Stimulated activated CD8-positive, alpha-beta memory T cell treated with anti-CD3 and anti-CD28 coated beads, Interleukin-15, amount 100 ng/mL, for 24 hours (primary cell): Measurements from ENCODE around the gene MMP11.
A peak's percentile ranks its signal among the peaks of the same experiment; 100 is the strongest.

Source experiments
- DNase-seq: peaks from one replicate; pipeline ENCODE4 v3.0.0-alpha.2; 2020; ENCODE audit warnings: low read depth

MMP11 gene

GRCh38 chr22:23760056-23760455 is 12.6 kb upstream of the MMP11 start:
- no peak for DNase-seq

DNA sequence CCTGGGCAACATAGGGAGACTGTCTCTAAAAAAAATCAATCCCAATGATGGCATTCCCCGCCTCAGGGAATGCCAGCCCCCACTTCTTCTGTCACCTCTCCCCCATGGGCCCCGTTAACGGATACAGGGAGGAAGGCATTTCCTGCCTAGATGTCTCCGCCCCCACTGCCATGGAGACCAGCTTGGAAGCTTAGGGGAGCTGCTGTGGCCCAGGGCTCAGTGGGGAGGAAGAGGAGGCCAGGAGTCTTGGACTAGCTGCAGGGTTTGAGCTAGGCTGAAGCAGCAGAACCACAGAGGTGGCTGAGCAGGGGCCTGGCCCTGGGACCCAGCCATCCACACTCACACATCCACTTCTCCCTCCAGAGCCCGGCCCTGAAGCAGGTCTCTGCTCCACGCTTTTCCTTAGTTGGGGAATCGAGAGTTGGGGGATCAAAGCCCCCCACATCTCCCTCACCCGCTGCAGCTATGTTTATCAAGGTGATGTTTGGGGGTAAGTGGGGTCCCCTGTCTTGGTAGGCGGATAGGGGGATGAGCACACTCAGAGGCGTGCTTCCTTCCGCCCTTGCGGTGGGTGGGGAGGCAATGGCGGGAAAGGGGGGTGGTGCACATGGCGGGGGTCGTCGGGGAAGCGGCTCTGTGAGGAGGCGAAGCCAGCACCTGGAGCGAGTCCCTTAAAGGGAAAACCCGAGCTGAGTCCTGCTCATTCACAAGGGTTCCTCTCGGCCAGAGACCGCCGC is 9.6 kb upstream of the MMP11 start, which contains the start of gene C22orf15:
Gene C22orf15, plus strand, starts transcription at position 149 of the 737 bp plus-strand sequence. Its CDS starts 317 bp downstream, at position 466.
- no peak for DNase-seq

DNA sequence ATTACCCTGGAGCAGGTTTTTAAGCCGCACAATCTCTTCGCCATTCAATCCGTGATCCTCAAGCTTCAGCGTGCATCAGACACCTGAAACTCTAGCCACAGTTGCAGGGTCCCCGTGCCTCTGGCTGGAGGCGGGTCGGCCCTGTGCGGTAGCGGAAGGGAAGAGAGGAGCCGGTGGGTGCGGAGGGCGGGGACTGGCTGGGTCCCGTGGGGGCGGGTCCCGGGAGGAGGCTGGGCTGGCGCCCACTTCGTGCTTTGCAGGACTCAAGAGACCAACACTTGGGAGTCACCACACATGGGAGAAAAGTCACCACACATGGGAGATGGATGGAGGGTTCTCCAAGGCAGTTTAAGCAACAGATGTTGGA is 9.1 kb upstream of the MMP11 start:
- no peak for DNase-seq

GRCh38 chr22:23763954-23764353 is 8.7 kb upstream of the MMP11 start:
- DNase-seq = no peak

DNA sequence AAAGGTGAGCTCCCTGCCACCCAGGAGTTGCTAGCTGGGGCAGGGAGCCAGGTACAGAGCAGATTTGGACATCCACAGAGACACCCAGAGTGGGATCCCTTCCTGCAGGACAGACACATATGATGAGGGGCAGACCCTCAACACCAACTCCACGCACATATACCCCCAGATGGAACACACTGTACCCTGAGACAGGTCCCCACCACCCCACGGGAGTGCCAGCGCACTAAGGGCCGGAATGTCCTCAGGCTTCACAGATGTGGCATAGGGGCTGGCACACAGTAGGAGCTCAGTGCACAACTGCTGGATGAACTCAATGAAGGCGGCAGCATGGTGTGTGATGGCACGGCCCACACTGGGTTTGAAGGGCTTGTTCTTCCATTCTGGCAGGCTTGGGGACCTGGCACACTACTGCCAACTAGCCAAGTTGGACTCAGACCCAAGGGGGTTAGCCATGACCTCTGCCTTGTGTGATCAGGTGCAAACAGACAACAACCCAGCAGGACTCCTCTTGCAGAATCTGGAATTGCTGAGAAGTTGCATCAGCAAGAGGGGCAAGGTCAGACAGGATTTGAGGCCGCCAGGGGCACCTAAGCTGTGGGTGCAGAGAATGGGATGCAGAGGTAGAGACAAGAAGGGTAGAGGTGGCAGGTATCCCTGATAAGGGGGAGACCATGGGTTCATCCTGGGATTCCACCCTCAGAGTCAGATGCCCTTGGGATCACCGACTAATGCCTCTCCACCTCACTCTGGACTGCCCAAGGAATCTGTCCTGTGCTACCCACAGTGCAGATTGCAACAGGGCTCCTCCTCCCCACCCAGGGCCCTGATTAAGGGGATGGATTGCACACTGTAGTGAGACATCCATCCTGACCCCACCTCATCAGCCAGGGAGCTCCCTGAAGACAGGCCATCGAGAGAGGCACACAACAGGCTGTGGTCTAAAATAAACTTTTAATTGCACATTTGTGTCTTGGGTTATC is 7.5 kb upstream of the MMP11 start:
- DNase-seq = no peak

DNA sequence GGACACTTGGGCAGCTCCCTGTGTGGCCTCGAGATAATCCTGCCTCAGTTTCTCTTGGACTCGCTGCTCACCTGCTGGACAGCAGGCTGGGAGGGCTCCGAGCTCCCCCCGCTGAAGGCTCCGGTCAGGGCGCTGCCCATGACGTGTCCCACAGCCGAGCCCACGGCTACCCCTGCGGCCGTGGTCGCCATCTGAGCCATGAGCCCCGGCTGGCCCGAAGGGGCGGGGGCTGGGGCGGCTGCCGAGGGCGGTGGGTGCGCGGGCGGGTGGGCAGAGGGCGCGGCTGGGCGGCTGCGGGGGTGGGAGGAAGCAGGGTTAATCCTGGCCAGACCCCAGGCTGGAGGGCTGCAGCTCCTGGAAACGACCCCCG is 5.4 kb upstream of the MMP11 start:
- no peak for DNase-seq

DNA sequence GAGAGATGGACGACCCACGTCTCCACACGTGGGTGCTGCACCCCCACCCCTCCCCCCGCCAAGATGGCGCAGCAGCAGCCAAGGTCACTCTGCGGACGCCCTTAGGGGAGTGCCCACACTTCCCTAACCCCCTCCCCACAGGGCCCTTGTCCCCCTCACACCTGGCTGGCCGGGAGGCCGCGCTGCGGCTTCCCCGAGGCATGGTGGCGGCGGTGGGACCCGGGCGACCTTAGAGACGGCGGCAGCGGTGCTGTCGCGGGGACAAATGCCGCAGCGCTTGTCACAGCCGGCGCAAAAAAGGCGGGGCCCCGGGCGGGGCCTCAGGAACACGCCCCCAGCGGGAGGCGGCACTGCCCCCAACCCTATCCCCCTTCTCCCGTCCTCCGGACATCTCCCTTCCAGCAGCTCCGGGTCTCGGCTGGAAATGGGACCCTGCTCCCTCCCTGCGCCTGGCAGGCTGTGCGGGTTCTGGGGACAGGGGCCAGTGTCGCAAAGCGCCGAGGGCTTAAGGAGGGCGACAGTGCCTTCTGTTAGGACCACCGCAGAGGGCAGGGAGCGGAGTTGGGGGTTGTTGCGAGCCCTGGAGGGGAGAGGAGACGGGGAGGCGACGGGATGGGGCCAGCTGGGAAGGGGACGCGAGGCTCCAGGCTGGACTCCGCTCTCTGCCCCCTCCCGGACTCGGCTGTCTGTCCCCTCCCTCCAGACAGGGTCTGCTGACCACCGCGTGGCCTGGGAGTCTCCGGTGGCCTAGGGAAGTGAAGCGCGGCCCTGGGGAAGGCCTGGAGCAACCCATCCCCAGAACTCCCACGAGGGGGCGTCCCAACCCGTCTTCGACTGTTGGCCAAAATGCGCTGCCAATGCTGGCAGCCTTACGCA is 4.7 kb upstream of the MMP11 start, which contains the start of gene CHCHD10:
Gene CHCHD10, minus strand, starts transcription at position 300 of the 876 bp plus-strand sequence. Its CDS starts 98 bp downstream, at position 202.
- DNase-seq = peak; percentile 59

DNA sequence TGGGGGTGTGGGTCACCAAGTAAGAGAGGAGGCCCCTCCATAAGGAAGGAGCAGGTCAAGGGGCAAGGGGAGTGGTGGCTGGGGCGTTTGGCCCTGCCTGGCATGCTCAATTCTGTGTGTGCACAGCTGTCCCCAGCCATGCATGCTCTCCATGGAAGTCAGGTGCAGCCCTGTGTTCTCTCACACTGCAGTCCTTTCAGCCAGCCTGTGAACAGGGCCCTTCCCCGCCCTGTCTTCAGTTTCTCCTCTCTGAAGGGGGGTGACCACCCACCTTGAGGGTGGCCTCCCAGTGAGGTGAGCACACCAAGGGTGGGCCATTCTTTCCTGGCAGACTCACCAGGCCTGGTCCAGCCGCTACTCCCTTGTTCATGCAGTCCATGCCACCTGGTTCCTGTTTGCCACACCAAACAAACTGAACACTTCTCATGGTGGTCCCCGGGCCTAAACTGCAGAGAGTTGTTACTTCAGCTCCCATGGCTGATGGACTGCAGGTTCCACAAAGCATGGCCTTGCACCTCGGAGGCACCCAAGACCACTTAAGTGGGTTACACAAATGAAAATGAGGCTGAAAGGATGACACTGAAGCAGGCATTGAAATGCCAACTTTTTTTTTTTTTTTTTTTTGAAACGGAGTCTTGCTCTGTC is 3.2 kb upstream of the MMP11 start:
- no peak for DNase-seq

DNA sequence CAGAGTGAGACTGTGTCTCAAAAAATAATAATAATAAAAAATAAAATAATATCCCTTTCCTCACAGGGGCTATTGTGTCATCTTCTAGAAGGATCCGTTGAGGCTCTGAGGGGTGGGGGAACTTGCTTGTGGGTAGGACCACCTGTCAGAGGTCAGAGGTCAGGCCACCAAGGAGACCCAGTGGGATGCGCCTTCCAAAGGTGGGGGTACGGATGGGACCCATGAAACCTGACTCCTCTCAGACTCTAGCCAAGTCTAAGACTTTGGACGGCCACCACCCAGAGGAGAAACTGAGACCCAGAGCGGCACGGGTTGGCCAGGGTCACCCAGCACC is 367 bp upstream of the MMP11 start:
- DNase-seq = no peak

DNA sequence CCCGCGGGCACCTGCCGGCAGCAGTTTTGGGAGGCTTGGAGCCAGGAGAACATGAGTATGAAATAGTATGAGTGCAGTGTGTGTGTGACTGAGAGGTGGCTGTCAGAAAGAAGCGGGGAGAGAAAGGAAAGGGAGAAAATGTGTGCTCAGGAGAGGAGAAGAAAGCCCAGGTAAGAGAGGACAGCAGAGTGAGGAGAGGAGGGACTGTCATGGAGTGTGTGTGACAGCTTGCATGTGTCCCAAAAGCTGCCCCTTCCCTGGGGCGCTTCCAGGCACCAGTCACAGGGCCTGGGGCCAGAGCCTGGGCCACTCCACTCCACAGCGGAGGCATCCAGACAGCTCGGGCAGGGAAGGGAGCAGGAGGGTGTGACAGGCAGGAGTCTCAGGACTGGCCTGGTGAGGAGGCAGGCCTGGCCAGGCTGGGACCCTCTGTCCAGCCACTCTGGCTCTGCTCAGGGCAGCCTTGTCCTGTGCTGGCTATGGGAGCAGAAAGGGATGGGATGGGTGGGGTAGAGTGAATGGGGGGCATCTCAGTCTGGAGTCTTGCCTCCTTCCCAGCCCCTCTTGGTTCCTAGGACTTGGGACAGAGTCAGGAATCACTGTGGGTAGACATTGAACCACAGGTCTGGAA is 949 bp downstream of the MMP11 start:
- DNase-seq = no peak

GRCh38 chr22:23774114-23774921 is 1.7 kb downstream of the MMP11 start:
- DNase-seq = no peak

DNA sequence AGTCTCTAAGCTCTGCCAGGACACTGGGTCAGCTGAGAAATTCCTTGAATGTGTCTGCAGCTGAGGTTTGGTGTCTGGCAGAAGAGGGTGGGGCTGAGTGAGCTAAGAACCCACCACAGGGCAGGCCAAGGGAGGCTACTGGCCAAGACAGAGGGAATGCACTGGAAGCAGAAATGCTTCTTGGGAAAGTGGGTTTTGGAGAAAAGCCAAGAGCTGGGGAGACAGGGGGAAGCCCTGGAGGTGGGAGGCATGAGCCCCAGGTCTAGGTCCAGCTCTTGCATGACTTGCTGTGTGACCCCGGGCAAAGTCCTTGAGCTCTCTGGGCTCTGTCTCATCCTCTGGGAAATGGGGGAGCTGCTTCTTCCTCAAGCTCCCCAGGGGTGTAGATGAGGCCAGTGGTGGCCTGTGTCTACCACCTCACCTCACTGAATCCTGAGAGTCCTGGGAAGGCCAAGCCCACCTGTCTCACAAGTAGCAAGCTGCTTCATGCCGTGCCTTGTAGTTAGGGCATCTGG is 2.3 kb downstream of the MMP11 start:
- no peak for DNase-seq

DNA sequence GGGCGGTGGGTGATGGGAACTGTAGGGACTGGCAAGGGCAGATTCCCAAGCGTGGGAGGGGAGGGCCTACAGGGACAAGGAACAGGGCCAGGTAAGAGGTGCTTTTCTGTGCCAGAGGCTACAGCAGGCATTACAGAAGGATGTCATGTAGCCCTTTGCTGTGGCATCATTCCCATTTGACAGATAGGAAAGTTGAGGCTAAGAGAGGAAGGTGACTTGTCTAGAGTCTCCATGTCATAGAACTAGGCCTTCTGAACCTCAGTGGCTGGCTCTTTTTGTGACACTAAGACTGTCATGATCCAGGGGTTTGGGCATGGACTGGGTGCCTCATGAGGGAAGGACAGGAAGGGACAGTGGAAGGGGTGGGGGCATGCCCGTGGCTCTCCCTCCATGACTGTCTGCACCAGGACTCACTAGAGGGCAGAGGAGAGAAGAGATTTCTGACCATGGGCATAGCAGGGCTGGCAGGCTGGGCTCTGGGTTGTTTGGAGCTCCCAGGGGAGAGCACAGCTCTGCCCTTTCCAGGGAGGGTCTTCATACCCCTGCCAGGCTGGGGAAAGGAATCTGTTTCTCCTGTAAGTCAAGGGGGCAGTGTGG is 3.2 kb downstream of the MMP11 start:
- no peak for DNase-seq

DNA sequence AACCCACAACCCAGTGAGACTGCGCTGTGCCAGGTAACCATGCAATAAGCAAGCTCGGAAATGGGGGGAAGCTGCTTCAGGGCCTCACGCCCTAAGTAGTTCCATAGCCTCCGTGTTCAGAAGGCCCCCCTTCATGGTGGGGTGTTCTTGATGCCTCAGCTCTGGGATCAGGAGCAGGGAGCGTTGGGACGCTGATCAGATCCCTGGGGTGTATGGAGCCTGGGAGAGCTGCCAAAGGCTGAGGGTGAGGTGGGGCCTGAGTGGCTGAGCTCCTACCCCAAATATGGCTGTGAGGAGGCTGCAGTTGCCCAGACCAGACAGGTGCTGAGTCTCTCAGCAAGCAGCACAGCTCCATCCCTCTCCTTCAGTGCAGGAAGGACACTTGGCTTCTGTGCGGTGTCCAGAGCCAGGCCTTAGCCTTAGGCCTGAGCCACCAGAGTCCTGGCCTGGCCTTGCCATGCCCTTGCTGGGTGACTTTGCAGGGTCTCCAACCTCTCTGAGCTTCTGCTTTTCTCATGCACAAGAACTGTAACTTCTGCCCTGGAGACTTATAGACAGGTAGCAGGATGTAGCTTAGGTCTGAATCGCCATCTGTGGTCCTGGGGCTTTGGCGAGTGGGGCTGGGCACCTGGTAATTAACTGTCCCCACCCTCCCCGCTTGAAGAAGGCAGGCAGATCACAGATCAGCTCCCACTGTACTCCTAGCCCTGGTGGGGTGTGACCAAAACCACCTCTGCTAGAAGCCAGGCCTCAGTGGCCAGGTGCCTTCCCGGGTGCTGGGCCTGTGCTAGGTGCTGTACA is 5.3 kb downstream of the MMP11 start:
- DNase-seq = no peak

DNA sequence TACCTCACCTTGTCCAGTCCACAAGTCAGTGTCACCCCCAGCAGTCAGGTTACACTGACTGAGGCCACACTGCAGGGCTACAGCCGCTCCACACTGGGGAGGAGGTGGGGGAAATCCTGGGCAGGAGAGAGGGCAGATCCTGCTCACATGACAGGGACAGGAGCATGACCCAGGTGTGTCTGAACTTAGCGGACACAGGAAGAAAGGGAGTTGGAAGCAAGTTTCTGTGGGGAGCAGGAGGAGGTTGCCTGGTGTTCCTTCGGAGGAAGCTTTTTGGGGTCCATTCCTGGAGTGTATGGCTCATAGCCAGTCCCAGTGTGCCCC is 5.9 kb downstream of the MMP11 start:
- DNase-seq = no peak

- no peak for DNase-seq
Observed at GRCh38 chr22:23779083-23779482, 6.4 kb downstream of the MMP11 start.

DNA sequence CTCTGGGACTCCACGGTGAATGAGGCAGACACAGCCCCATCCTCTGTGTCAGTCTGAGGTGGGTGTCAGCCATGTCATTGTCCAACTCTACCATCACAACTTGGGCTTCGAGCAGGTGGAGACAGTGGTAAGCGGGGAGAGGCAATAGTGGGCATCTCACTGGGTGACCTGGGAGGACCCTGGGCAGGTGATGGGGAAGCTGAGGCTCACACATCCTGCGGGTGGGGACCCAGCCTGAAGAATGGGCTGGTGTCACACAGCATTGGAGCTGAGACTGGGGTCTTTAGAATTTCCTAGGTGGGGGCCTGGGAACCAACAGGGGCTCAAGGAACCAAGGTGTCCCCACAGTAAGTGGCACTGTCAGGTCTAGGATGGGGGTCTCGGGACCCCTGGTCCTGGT is 7.1 kb downstream of the MMP11 start:
- no peak for DNase-seq

GRCh38 chr22:23780146-23780748 is 7.6 kb downstream of the MMP11 start:
- no peak for DNase-seq

GRCh38 chr22:23781065-23781464 is 8.4 kb downstream of the MMP11 start:
- DNase-seq = no peak
